GM10248 (cell line): ENCODE data around the gene CFAP97.
"Not testable (repeated sequence)": the region's sequence is repeated elsewhere in the genome, so short reads cannot be mapped to it uniquely, and the experiment has no call there.

Source experiments
- CTCF ChIA-PET: fragments of 300-600 bp; sonication (Branson Sonifier 250); formaldehyde crosslinking; extraction: SDS; loops from one replicate; lab custom pipeline; 2021; ENCODE audit warnings: antibody characterized with exemption; lab: Yijun Ruan, JAX
- POLR2A ChIA-PET: fragments of 350-650 bp; sonication (Branson Sonifier 250); formaldehyde crosslinking; extraction: SDS; loops from one replicate; lab custom pipeline; 2020; ENCODE audit warnings: antibody characterized with exemption; lab: Yijun Ruan, JAX
- DNase-seq: peaks from one replicate; pipeline ENCODE4 v3.0.0; 2012; ENCODE audit errors: extremely low spot score
- TF ChIP-seq, protein P1 (sequence below): IDR thresholded peaks from 2 replicates; pipeline ENCODE4 v1.5.1; 2012; ENCODE audit warnings: mild to moderate bottlenecking, low read depth; ENCODE audit errors: extremely low read depth, missing control alignments, control extremely low read depth

Gene CFAP97

GRCh38 chr4:185211641-185212040 is 7.8 kb upstream of the CFAP97 start:
- TF ChIP-seq, protein P1, sequence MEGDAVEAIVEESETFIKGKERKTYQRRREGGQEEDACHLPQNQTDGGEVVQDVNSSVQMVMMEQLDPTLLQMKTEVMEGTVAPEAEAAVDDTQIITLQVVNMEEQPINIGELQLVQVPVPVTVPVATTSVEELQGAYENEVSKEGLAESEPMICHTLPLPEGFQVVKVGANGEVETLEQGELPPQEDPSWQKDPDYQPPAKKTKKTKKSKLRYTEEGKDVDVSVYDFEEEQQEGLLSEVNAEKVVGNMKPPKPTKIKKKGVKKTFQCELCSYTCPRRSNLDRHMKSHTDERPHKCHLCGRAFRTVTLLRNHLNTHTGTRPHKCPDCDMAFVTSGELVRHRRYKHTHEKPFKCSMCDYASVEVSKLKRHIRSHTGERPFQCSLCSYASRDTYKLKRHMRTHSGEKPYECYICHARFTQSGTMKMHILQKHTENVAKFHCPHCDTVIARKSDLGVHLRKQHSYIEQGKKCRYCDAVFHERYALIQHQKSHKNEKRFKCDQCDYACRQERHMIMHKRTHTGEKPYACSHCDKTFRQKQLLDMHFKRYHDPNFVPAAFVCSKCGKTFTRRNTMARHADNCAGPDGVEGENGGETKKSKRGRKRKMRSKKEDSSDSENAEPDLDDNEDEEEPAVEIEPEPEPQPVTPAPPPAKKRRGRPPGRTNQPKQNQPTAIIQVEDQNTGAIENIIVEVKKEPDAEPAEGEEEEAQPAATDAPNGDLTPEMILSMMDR: no peak
- ChIA-PET POLR2A (interaction anchor here (0.7 kb wide), 1 partner anchor 128 kb away, joined by 3 read pairs; no protein-coding TSS in a partner anchor), CTCF (interaction anchor here (0.9 to 1.6 kb wide), 3 partner anchors 44 to 84 kb away, joined by 3 to 4 read pairs (median 3); no protein-coding TSS in a partner anchor)

DNA sequence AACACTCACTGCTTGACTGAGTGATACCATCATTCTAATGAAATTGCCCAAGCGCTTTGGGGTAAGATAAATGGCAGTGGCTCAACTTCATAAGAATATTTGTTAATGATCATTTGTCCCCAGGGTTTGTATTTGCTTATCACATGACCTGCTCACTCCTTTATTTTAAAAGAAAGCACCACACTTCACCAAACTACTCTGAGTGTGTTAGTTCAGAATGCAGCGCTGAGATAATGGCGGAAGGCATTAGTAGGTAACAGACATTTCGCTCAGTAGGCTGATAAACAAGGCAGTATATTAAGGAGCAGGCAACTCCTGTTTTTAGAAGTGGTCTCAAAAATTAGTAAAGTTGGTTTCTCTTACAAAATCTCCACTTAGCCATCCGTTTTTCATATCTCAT is 7.2 kb upstream of the CFAP97 start:
- DNase-seq: no peak
- ChIA-PET POLR2A (no interaction called here), CTCF (interaction anchor here (1.4 kb wide), 1 partner anchor 84 kb away, joined by 3 read pairs; no protein-coding TSS in a partner anchor)
- TF ChIP-seq, protein P1: no peak

More at GRCh38 chr4:185211641-185212040, 7.8 kb upstream of the CFAP97 start:
- no peak for DNase-seq

DNA sequence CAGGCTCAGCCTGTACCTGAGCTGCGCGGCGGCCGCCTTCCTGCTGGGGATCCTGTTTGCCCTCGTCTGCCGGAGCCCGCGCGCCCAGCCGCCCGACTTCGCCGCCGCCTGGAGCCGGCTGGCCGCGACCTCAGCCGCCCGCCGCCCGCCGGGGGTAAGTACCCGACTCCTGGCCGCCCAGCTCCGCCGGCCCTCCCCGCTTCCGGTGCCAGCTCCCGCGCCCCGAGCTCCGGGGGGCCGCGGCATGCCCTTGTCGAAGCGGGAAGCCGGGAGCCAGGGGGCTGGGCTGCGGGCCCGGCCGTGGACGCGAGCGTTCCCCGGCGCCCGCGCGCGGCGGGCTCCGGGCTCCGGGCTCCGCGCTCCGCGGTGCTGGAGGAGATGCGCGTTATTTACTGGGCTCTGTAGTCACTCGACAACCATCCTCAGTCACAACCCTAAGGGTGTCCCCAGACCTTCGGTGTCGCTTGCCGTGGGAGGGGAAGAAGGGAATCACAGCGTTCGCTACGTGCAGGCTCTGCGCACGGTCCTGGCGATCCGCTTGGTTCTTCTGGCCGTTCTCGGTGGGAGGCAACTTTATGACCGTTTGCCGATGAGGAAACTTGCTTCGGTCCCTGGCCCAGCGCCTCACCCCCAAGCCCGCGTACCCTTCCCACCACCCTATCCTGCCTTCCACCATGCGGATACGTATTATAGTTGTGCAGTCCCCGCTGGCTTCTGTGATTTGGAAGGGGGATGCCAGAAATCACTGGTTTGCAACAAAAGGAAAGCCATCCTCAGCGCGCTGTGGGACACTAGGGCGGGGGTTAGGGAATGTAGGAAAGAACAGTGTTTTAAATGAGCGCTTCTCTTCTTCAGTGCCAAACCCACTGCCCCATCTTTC is 6.5 kb upstream of the CFAP97 start:
- no peak for DNase-seq
- TF ChIP-seq, protein P1: no peak
- ChIA-PET CTCF (interaction anchor here (1.2 to 2.7 kb wide), 4 partner anchors 13 to 47 kb away, joined by 3 to 12 read pairs (median 4); no protein-coding TSS in a partner anchor), POLR2A (interaction anchor here (1.5 kb wide), 1 partner anchor 186 kb away, joined by 7 read pairs; the partner anchor contains the start of gene ANKRD37)

DNA sequence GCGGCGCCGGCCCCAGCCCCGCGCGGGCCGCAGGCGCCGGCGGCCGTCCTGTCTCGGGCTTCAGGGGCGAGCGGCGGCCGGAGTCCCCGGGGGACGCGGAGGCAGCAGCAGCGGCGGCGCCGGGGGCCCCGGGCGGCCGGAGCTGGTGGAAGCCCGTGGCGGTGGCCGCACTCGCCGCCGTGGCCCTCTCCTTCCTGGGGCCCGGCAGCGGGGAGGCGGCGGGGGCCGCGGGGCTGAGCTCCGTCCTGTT is 6.0 kb upstream of the CFAP97 start:
- CTCF ChIA-PET: interaction anchor here (1.2 to 2.7 kb wide), 4 partner anchors 13 to 48 kb away, joined by 3 to 12 read pairs (median 4); no protein-coding TSS in a partner anchor
- not testable (repeated sequence) for DNase-seq
- POLR2A ChIA-PET: interaction anchor here (1.5 kb wide), 1 partner anchor 187 kb away, joined by 7 read pairs; the partner anchor contains the start of gene ANKRD37

GRCh38 chr4:185209031-185209851 is 5.4 kb upstream of the CFAP97 start, which contains the start of gene SNX25:
Gene SNX25, plus strand, starts transcription at chr4:185209598. Its CDS starts 229 bp downstream, at chr4:185209827.
- POLR2A ChIA-PET: interaction anchor here (0.9 to 1.5 kb wide), 2 partner anchors 66 to 187 kb away, joined by 3 to 7 read pairs; partner anchors contain the start of genes ANKRD37 and SLC25A4

GRCh38 chr4:185207466-185207865 is 3.7 kb upstream of the CFAP97 start:
- TF ChIP-seq, protein P1: no peak
- CTCF ChIA-PET: interaction anchor here (1.4 to 2.7 kb wide), 2 partner anchors 10 to 23 kb away, joined by 4 to 12 read pairs; no protein-coding TSS in a partner anchor
- POLR2A ChIA-PET: interaction anchor here (0.6 to 1.2 kb wide), 2 partner anchors 61 to 64 kb away, joined by 3 to 5 read pairs; partner anchors contain the start of gene SLC25A4

More at GRCh38 chr4:185209031-185209851, 5.4 kb upstream of the CFAP97 start, which contains the start of gene SNX25:
- peak; percentile 90 for DNase-seq
- TF ChIP-seq, protein P1: peak; percentile 49
- CTCF ChIA-PET: interaction anchor here (0.6 to 2.7 kb wide), 9 partner anchors 12 to 376 kb away, joined by 3 to 12 read pairs (median 3); no protein-coding TSS in a partner anchor

More at GRCh38 chr4:185207466-185207865, 3.7 kb upstream of the CFAP97 start:
- DNase-seq: no peak
